ENCODE data around the gene REV3L. TPM values are rescaled to one million over a fixed set of nuclear protein-coding genes. Genes with fewer than 3 reads are reported as not detected.

The REV3L gene
- total and polyA plus RNA-seq, 2 of the 13 experiments (the other 11 are each of a cell fraction or from before 2014, with no cell fraction given) = 12.8 to 31.3 TPM

DNA sequence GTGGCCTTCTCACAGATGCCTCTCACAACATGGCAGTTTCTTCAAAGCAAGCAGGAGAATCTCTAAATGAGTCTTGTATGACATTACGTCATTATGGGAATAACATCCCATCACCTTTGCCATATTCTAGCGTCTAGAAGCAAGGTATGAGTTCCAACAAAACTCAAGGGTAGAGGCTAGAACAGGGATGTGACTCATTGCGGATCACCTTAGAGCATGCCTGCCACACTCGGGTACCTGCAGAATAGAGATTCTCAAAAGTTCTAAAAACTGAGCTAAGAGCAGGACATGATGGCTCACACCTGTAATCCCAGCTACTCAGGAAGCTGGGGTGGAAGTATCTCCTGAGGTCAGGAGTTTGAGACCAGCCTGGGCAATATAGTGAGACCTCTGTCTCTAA lies 212.9 kb downstream of the REV3L start:
- WGBS (ENCODE audit: low lambda C conversion rate) = 100% methylated on average over 4 of the region's 4 CpGs
- BruUV-seq (replicated peaks) = no TSS peak
- DNase-seq (ENCODE audit: low spot score) = no peak

More for the DNA sequence above, 212.9 kb downstream of the REV3L start:
- Histone ChIP-seq H3K9ac (ENCODE audit: insufficient read depth, low read depth, low read length) (no peak overlapping the region), H3K9me3 (ENCODE audit: low read length) (peaks cover 18% of the 10 kb centered on the region), H3K27ac (ENCODE audit: extremely low read length, insufficient read depth, low read length) (no peak overlapping the region), H3K4me1 (ENCODE audit: insufficient read depth, low read length) (no peaks in the 10 kb centered on the region), H2AFZ (ENCODE audit: low read length) (no peak overlapping the region), H3K4me3 (replicated peaks in 1 of 3; ENCODE audit: insufficient read depth in 1 of 3, low read depth in 2 of 3, low read length in 3 of 3) (no peak overlapping the region), H3K4me2 (ENCODE audit: low read depth, low read length) (no peak overlapping the region), H3K27me3 (ENCODE audit: control insufficient read depth in 1 of 2, insufficient read depth in 2 of 2, low read length in 2 of 2) (no peaks in the 10 kb centered on the region), H3K36me3 (replicated peaks in 1 of 2; ENCODE audit: control insufficient read depth in 1 of 2, insufficient read depth in 2 of 2, low read length in 2 of 2) (peaks cover 8 to 46% of the 10 kb centered on the region in 2 experiments), H3K79me2 (ENCODE audit: insufficient read depth, low read length) (no peaks in the 10 kb centered on the region), H4K20me1 (ENCODE audit: insufficient read depth, low read length) (no peaks in the 10 kb centered on the region)
- CTCF ChIA-PET (ENCODE audit: low intra/inter-chr PET ratio, low total read pairs) = no interaction called here
- in situ Hi-C loops (cut with HindIII; ENCODE audit: extremely low pct_ligation_motif_present, low pct_unique_long_range_greater_than_20kb) (no loop called here), intact Hi-C loops (cut with micrococcal nuclease; ENCODE audit: unreplicated experiment) (no loop called here)
- ATAC-seq = no peak
- POLR2A ChIA-PET = no interaction called here
- TF ChIP-seq ZNF33B (CRISPR knock-in tag; IDR thresholded peaks at IDR 0.05) (no peak), CBX2 (IDR thresholded peaks at IDR 0.05; ENCODE audit: low read depth, low read length) (no peak), CBX2 (CRISPR knock-in tag; IDR thresholded peaks at IDR 0.05; ENCODE audit: low read depth) (no peak), ZSCAN30 (CRISPR knock-in tag; IDR thresholded peaks at IDR 0.05) (no peak), XRCC5 (optimal IDR thresholded peaks at IDR 0.05; ENCODE audit: low read length) (no peak), SPEN (CRISPR knock-in tag; IDR thresholded peaks at IDR 0.05; ENCODE audit: low read depth) (no peak), ZNF274 (CRISPR knock-in tag; IDR thresholded peaks at IDR 0.05) (no peak), ISL2 (CRISPR knock-in tag; IDR thresholded peaks at IDR 0.05) (no peak), FOXJ3 (CRISPR knock-in tag; IDR thresholded peaks at IDR 0.05; ENCODE audit: borderline replicate concordance) (no peak), RAD51 (IDR thresholded peaks at IDR 0.05; ENCODE audit: borderline replicate concordance) (no peak), ZNF782 (CRISPR knock-in tag; IDR thresholded peaks at IDR 0.05; ENCODE audit: borderline replicate concordance) (no peak), ZZZ3 (CRISPR knock-in tag; IDR thresholded peaks at IDR 0.05; ENCODE audit: borderline replicate concordance) (no peak), GABPA (IDR thresholded peaks at IDR 0.05; ENCODE audit: low read depth, low read length) (no peak), GABPA (CRISPR knock-in tag; IDR thresholded peaks at IDR 0.05; ENCODE audit: low read depth) (no peak)
- TF ChIP-seq, protein P1, sequence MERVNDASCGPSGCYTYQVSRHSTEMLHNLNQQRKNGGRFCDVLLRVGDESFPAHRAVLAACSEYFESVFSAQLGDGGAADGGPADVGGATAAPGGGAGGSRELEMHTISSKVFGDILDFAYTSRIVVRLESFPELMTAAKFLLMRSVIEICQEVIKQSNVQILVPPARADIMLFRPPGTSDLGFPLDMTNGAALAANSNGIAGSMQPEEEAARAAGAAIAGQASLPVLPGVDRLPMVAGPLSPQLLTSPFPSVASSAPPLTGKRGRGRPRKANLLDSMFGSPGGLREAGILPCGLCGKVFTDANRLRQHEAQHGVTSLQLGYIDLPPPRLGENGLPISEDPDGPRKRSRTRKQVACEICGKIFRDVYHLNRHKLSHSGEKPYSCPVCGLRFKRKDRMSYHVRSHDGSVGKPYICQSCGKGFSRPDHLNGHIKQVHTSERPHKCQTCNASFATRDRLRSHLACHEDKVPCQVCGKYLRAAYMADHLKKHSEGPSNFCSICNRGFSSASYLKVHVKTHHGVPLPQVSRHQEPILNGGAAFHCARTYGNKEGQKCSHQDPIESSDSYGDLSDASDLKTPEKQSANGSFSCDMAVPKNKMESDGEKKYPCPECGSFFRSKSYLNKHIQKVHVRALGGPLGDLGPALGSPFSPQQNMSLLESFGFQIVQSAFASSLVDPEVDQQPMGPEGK (CRISPR knock-in tag; IDR thresholded peaks at IDR 0.05) = no peak
- TF ChIP-seq, protein P2, sequence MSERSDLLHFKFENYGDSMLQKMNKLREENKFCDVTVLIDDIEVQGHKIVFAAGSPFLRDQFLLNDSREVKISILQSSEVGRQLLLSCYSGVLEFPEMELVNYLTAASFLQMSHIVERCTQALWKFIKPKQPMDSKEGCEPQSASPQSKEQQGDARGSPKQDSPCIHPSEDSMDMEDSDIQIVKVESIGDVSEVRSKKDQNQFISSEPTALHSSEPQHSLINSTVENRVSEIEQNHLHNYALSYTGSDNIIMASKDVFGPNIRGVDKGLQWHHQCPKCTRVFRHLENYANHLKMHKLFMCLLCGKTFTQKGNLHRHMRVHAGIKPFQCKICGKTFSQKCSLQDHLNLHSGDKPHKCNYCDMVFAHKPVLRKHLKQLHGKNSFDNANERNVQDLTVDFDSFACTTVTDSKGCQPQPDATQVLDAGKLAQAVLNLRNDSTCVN (CRISPR knock-in tag; IDR thresholded peaks at IDR 0.05; ENCODE audit: borderline replicate concordance) = no peak
- FAIRE-seq = no peak

Data from HepG2 (cell line).